Left ventricle myocardium inferior (tissue), 1 donor: ENCODE data around the gene SOHLH1. TPM values are rescaled to one million over a fixed set of nuclear protein-coding genes. Genes with fewer than 3 reads are reported as not detected.

ENCODE experiments used
- DNase-seq: peaks from one replicate; pipeline ENCODE4 v3.0.0-alpha.2; 2020
- H3K27ac ChIP-seq: fragments of 200-600 bp; replicated peaks from 2 replicates; pipeline ENCODE4 v1.8.0; 2021
- H3K27me3 ChIP-seq: fragments of 200-600 bp; 2 replicates; pipeline ENCODE4 v1.8.0; 2021; ENCODE audit warnings: low read depth
- H3K36me3 ChIP-seq: fragments of 200-600 bp; 2 replicates; pipeline ENCODE4 v1.8.0; 2021
- H3K4me1 ChIP-seq: fragments of 200-600 bp; 2 replicates; pipeline ENCODE4 v1.8.0; 2021
- H3K4me3 ChIP-seq: fragments of 200-600 bp; 2 replicates; pipeline ENCODE4 v1.8.0; 2021; ENCODE audit warnings: mild to moderate bottlenecking, moderate library complexity
- H3K9me3 ChIP-seq: fragments of 200-600 bp; replicated peaks from 2 replicates; pipeline ENCODE4 v1.8.0; 2021
- CTCF ChIP-seq: fragments of 200-600 bp; IDR thresholded peaks from 2 replicates; pipeline ENCODE4 v1.8.0; 2021; ENCODE audit warnings: antibody characterized with exemption, mild to moderate bottlenecking, borderline replicate concordance
- intact Hi-C: fragments of 100-400 bp; cut with micrococcal nuclease; formaldehyde crosslinking; loops from one replicate; pipeline ENCODE4 v1.11.0; 2022
- total RNA-seq: library from RNA; stranded (reverse); fragmentation: NEBNext Ultra II Directional; extraction: Animal tissue kit (Norgen Biotek cat#: 25700); gene quantifications from one replicate; pipeline ENCODE4 v1.2.1, GENCODE V29; 2021
- donor health status: DM: no; HTN: yes; CAD: no; lungs with severe emphysema.

The SOHLH1 gene
- total RNA-seq, 1 donor from 2014 or later = not detected

GRCh38 chr9:135692410-135692809, 6.9 kb downstream of the SOHLH1 start:
- H3K36me3 ChIP-seq = no peaks in the 10 kb centered on the region
- H3K27ac ChIP-seq = no peak overlapping the region
- H3K27me3 ChIP-seq = peaks cover 84% of the 10 kb centered on the region
- no peaks in the 10 kb centered on the region for H3K4me1 ChIP-seq
- TF ChIP-seq CTCF = no peak
- H3K4me3 ChIP-seq = no peak overlapping the region
- DNase-seq = no peak
- no peaks in the 10 kb centered on the region for H3K9me3 ChIP-seq
- intact Hi-C loops = no loop called here

- DNase-seq = no peak
- Histone ChIP-seq H3K4me1 (no peaks in the 10 kb centered on the region), H3K27ac (no peak overlapping the region), H3K9me3 (no peaks in the 10 kb centered on the region), H3K27me3 (peaks cover 87% of the 10 kb centered on the region), H3K36me3 (no peaks in the 10 kb centered on the region), H3K4me3 (no peak overlapping the region)
- TF ChIP-seq CTCF = no peak
- intact Hi-C loops = no loop called here
These were observed 8.3 kb downstream of the SOHLH1 start for GRCh38 chr9:135690836-135691570.

GRCh38 chr9:135689011-135689410, 10.3 kb downstream of the SOHLH1 start:
- H3K4me1 ChIP-seq = no peaks in the 10 kb centered on the region
- no peak for TF ChIP-seq CTCF
- no peak overlapping the region for H3K27ac ChIP-seq
- intact Hi-C loops = no loop called here
- no peak overlapping the region for H3K4me3 ChIP-seq
- H3K9me3 ChIP-seq = no peaks in the 10 kb centered on the region
- H3K36me3 ChIP-seq = no peaks in the 10 kb centered on the region
- peaks cover 80% of the 10 kb centered on the region for H3K27me3 ChIP-seq
- DNase-seq = no peak

- Histone ChIP-seq H3K4me3 (no peak overlapping the region), H3K27me3 (peaks cover 81% of the 10 kb centered on the region), H3K36me3 (no peaks in the 10 kb centered on the region), H3K9me3 (no peaks in the 10 kb centered on the region), H3K27ac (no peak overlapping the region), H3K4me1 (no peaks in the 10 kb centered on the region)
- no peak for DNase-seq
- intact Hi-C loops = no loop called here
- no peak for TF ChIP-seq CTCF
These were observed 12.1 kb downstream of the SOHLH1 start for GRCh38 chr9:135687216-135687615.

GRCh38 chr9:135684691-135685090, 14.6 kb downstream of the SOHLH1 start:
- no peak overlapping the region for H3K4me3 ChIP-seq
- no peak overlapping the region for H3K27ac ChIP-seq
- no peak for TF ChIP-seq CTCF
- intact Hi-C loops = no loop called here
- H3K27me3 ChIP-seq = peaks cover 79% of the 10 kb centered on the region
- H3K4me1 ChIP-seq = no peaks in the 10 kb centered on the region
- H3K9me3 ChIP-seq = no peaks in the 10 kb centered on the region
- no peak for DNase-seq
- no peaks in the 10 kb centered on the region for H3K36me3 ChIP-seq
